ENCODE results near the gene PCNA.

The PCNA gene

DNA sequence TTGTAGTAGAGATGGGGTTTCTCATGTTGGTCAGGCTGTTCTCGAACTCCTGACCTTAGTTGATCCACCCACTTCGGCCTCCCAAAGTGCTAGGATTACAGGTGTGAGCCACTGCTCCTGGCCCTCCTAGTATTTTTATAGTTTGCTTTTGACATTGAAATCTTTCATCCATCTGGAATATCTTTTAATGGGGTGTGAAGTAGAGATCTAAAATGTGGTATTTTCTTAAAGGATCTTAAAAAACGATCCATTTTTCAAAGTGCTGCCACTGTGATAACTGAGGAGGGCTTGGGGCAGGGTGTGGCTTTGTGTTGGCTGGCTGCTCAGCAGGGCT, 30.1 kb upstream of the PCNA start:
- no peak overlapping the region for H3K4me3 ChIP-seq (replicated peaks in 1 of 2; ENCODE audit: low read depth in 2 of 2, low read length in 2 of 2)
- TF ChIP-seq, protein P1, sequence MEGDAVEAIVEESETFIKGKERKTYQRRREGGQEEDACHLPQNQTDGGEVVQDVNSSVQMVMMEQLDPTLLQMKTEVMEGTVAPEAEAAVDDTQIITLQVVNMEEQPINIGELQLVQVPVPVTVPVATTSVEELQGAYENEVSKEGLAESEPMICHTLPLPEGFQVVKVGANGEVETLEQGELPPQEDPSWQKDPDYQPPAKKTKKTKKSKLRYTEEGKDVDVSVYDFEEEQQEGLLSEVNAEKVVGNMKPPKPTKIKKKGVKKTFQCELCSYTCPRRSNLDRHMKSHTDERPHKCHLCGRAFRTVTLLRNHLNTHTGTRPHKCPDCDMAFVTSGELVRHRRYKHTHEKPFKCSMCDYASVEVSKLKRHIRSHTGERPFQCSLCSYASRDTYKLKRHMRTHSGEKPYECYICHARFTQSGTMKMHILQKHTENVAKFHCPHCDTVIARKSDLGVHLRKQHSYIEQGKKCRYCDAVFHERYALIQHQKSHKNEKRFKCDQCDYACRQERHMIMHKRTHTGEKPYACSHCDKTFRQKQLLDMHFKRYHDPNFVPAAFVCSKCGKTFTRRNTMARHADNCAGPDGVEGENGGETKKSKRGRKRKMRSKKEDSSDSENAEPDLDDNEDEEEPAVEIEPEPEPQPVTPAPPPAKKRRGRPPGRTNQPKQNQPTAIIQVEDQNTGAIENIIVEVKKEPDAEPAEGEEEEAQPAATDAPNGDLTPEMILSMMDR (IDR thresholded peaks at IDR 0.05; ENCODE audit: low read depth, low read length): no peak
- DNase-seq (ENCODE audit: low read depth in 2 of 2): no peak

DNA sequence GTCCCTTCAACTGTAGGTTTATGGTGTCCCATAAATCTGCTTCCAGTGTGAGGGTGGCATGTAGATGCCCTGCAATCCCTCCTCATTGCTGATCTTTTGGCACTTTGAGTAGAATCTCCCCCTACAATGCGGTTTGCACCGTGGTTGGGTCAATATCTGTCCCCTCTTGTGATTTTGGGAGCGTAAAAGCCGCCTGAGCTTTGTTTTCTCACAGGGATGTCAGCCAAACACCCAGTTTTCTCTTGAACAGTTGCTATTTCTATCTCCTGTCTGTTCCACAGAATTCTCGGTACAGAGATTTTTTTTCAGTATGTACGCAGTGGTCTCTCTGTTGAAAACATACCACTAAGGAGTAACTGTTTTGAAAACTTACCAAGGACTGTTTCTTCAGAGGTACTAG, 28.8 kb upstream of the PCNA start:
- no peak overlapping the region for H3K4me3 ChIP-seq (replicated peaks in 1 of 2; ENCODE audit: low read depth in 2 of 2, low read length in 2 of 2)
- TF ChIP-seq, protein P1 (IDR thresholded peaks at IDR 0.05; ENCODE audit: low read depth, low read length): no peak
- no peak for DNase-seq (ENCODE audit: low read depth in 2 of 2)

DNA sequence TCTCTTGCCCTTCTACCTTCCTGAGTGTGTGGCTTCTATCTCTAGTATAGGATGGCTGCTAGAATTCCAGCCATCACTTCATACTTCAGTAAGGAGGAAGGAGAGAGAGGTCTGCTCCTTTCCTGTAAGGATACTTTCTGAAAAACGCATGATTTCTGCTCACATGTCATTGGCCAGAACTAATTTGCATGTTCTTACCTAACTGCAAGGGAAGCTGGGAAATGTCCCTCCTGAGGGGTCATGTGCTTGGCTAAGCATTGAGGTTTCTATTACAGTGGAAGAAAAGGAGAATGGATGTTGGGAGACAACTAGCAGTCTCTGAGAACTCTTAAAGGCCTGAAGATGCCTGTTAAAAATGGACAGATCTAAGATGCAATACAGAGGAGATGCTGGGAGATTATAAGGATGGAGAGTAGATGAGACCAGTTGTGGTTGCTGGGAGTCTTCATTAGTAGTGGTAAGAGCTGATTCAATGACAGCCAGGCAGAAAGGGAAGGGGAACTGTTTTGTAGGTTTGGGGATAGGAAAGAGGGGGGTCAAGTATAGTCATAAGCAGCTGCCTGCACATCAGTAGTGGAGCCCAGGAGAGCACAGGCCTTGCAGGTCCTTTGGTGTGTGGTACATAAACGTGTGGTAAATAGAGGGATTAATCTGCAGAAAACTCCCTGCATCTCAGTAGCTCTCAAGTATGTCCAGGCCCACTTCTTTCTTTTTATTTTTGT, 27.3 kb upstream of the PCNA start:
- no peak for DNase-seq (ENCODE audit: low read depth in 2 of 2)
- no peak overlapping the region for H3K4me3 ChIP-seq (replicated peaks in 1 of 2; ENCODE audit: low read depth in 2 of 2, low read length in 2 of 2)
- TF ChIP-seq, protein P1 (IDR thresholded peaks at IDR 0.05; ENCODE audit: low read depth, low read length): no peak

DNA sequence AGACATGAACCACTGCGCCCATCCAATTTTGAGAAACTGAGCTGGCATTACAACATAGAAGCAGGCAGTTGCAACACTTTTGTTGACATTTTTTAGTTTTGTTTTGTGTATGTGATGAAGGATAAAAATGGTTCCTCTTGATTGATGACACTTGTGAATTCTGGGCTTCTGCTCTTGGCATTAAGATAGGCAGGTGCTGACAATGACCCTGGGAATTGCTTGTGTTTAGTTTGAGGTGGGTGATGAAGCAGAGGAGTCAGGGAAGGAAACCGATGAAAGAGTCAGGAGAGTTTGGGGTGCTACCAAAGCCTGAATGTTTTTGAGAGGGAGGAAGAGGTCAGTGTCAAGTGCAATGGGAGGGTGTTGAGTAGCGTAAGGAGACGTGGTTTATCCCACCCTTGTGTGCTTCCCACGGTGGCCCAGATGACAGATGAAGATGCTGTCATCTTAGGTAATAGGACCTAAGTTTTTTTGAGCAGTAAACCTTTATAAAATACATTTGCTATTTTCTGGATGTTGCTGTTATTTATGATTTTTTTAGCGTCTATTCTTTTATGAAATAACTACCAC, 26.4 kb upstream of the PCNA start:
- H3K4me3 ChIP-seq (replicated peaks in 1 of 2; ENCODE audit: low read depth in 2 of 2, low read length in 2 of 2): no peak overlapping the region
- TF ChIP-seq, protein P1 (IDR thresholded peaks at IDR 0.05; ENCODE audit: low read depth, low read length): no peak
- DNase-seq (ENCODE audit: low read depth in 2 of 2): no peak

DNA sequence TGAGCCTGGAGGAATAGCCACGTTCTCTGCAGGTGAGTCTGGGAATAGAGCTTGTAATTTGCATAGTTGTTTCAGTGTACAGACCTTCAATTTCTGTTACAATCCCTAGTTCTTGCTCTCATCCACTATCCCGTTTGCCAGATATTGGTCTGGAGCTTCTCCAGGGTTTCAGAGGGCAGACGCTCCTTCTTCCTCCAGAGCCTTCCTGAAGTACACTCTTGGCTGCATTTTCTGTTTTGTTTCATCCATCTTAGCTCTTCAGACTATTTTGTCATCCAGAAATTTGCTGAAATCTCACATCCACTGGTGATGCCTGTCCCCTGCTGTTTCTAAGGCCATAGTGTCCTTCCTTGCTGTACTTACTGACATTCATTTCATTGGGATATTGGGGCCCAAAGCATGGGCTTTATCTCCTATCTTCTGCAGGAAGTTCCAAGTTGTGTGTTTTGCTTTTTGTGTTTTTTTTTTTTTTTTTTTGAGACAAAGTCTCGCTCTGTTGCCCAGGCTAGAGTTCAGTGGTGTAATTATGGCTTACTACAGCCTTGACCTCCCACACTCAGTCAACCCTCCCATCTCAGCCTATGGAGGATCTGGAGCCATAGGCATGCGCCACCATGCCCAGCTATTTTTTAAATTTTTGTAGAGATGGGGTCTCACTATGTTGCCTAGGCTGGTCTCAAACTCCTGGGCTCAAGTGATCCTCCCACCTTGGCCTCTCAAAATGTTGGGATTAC, 25.8 kb upstream of the PCNA start:
- peak in 1 of 2 donors; percentile 35 for DNase-seq (ENCODE audit: low read depth in 2 of 2)
- no peak overlapping the region for H3K4me3 ChIP-seq (replicated peaks in 1 of 2; ENCODE audit: low read depth in 2 of 2, low read length in 2 of 2)
- TF ChIP-seq, protein P1 (IDR thresholded peaks at IDR 0.05; ENCODE audit: low read depth, low read length): no peak

DNA sequence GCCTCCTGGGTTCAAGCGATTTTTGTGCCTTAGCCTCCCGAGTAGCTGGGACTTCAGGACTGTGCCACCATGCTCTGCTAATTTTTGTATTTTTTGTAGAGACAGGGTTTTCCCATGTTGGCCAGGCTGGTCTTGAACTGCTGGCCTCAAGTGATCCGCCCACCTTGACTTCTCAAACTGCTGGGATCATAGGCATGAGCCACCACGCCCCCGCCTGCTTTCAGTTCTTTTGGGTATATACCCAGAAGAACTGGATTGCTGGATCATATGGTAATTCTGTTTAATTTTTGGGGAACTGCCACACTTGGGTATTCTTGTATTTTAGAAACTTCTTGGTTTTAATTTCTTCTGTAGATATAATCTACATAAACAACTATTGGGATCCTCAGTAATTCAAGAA, 24.1 kb upstream of the PCNA start:
- DNase-seq (ENCODE audit: low read depth in 2 of 2): no peak
- TF ChIP-seq, protein P1 (IDR thresholded peaks at IDR 0.05; ENCODE audit: low read depth, low read length): no peak
- H3K4me3 ChIP-seq (replicated peaks in 1 of 2; ENCODE audit: low read depth in 2 of 2, low read length in 2 of 2): no peak overlapping the region

Measured in cardiac fibroblast (primary cell).